Activated CD8-positive, alpha-beta T cell treated with anti-CD3 and anti-CD28 coated beads for 36 hours (primary cell): Measurements from ENCODE around the gene LIPM. TPM values are rescaled to one million over a fixed set of nuclear protein-coding genes. Genes with fewer than 3 reads are reported as not detected.

Experiments
- ATAC-seq: fragments of 200-7000 bp; cut with Tn5 transposase; one replicate; pipeline ENCODE4 v1.10.0; 2021; ENCODE audit warnings: mild to moderate bottlenecking, moderate library complexity
- CTCF ChIA-PET: fragments of 350-600 bp; sonication (Branson Sonifier 250); formaldehyde crosslinking; loops from one replicate; lab custom pipeline; 2021; ENCODE audit warnings: antibody characterized with exemption; lab: Charles Lee
- POLR2A ChIA-PET: fragments of 350-600 bp; sonication (Branson Sonifier 250); formaldehyde crosslinking; loops from one replicate; lab custom pipeline; 2021; ENCODE audit warnings: antibody characterized with exemption; lab: Charles Lee
- DNase-seq: peaks from one replicate; pipeline ENCODE4 v3.0.0-alpha.2; 2020
- H3K27ac Mint-ChIP-seq: one replicate; pipeline ENCODE4 v1.8.0; 2021; ENCODE audit warnings: mild to moderate bottlenecking, mixed read lengths
- H3K27me3 Mint-ChIP-seq: one replicate; pipeline ENCODE4 v1.8.0; 2021; ENCODE audit warnings: mixed read lengths
- H3K36me3 Mint-ChIP-seq: one replicate; pipeline ENCODE4 v1.8.0; 2021; ENCODE audit warnings: low read depth, mixed read lengths
- H3K4me1 Mint-ChIP-seq: one replicate; pipeline ENCODE4 v1.8.0; 2021; ENCODE audit warnings: low read depth, mixed read lengths
- H3K4me3 Mint-ChIP-seq: one replicate; pipeline ENCODE4 v1.8.0; 2021; ENCODE audit warnings: mild to moderate bottlenecking, moderate library complexity, mixed read lengths
- H3K9me3 Mint-ChIP-seq: one replicate; pipeline ENCODE4 v1.8.0; 2021; ENCODE audit warnings: mixed read lengths
- intact Hi-C: fragments of 100-400 bp; cut with micrococcal nuclease; formaldehyde crosslinking; loops from one replicate; pipeline ENCODE4 v1.10.0; 2022
- total RNA-seq, 2 experiments: library from RNA; stranded (reverse); gene quantifications; one replicate each; pipeline ENCODE4 v1.2.3, GENCODE V29; 2021
- TF ChIP-seq, protein P1 (sequence below): fragments of 200-600 bp; IDR thresholded peaks from one replicate; pipeline ENCODE4 v1.8.0; 2022; ENCODE audit warnings: antibody characterized with exemption, mild to moderate bottlenecking

LIPM gene
- total RNA-seq, 2 experiments from 2014 or later, result not detected

DNA sequence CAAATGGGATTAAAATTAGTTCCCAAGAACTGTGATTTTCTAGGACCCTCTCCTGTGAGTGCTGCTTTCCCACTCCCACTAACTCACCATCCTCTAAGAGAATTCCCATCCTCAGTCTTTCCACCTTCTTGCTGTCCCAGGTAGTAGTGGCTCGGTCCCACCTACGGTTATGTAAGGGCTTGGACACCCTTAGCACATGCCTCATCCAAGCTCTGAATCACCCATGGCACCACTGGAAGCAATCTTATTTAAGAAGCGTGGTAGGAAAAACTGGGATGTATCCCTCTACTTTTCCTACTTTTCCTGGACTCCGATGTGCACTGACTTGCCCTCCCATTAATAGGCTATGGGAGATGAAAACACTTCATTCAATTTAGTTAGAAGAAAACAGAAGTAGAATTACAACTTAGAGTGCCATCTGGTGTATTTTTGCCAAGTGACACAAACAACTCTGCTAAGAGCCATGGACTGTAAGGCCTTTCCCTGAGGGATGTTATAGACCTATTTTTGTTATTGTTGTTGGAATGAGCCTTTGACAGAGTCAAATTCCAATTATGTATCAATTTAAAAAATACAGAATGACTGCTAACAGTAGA, 62.8 kb downstream of the LIPM start:
- no peaks in the 10 kb centered on the region for H3K4me1 Mint-ChIP-seq
- H3K4me3 Mint-ChIP-seq, result no peak overlapping the region
- no peaks in the 10 kb centered on the region for H3K9me3 Mint-ChIP-seq
- TF ChIP-seq, protein P1, sequence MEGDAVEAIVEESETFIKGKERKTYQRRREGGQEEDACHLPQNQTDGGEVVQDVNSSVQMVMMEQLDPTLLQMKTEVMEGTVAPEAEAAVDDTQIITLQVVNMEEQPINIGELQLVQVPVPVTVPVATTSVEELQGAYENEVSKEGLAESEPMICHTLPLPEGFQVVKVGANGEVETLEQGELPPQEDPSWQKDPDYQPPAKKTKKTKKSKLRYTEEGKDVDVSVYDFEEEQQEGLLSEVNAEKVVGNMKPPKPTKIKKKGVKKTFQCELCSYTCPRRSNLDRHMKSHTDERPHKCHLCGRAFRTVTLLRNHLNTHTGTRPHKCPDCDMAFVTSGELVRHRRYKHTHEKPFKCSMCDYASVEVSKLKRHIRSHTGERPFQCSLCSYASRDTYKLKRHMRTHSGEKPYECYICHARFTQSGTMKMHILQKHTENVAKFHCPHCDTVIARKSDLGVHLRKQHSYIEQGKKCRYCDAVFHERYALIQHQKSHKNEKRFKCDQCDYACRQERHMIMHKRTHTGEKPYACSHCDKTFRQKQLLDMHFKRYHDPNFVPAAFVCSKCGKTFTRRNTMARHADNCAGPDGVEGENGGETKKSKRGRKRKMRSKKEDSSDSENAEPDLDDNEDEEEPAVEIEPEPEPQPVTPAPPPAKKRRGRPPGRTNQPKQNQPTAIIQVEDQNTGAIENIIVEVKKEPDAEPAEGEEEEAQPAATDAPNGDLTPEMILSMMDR, result no peak
- H3K36me3 Mint-ChIP-seq, result no peaks in the 10 kb centered on the region
- H3K27ac Mint-ChIP-seq, result no peak overlapping the region
- ChIA-PET CTCF (interaction anchor here (0.7 to 1.6 kb wide), 7 partner anchors 12 to 180 kb away, joined by 3 to 9 read pairs (median 3); no protein-coding TSS in a partner anchor), POLR2A (no interaction called here)
- DNase-seq (no peak), ATAC-seq (no peak)
- intact Hi-C loops, result no loop called here
- peaks cover 5% of the 10 kb centered on the region for H3K27me3 Mint-ChIP-seq

DNA sequence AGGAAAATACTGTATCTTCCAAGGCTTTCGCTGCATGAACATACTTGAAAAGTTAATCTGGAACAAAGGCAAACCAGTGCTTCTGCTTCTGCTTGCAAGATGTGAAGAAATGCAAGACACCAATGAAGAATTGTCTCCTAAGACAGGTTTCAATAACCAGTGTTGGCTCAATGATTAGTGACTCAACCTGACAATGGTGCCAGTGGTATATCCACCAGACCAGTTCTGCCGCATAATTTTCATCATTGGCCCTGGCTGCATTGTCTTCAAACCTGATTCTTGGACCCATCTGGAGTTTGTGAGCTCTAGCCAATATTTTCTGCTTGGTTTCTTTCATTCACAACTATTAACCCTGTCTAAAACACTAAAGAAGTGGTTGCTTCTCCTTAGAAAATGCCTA, 63.9 kb downstream of the LIPM start:
- POLR2A ChIA-PET, result no interaction called here
- TF ChIP-seq, protein P1, result no peak
- peaks cover 5% of the 10 kb centered on the region for H3K27me3 Mint-ChIP-seq
- no peaks in the 10 kb centered on the region for H3K9me3 Mint-ChIP-seq
- DNase-seq (no peak), ATAC-seq (no peak)
- H3K4me1 Mint-ChIP-seq, result no peaks in the 10 kb centered on the region
- CTCF ChIA-PET, result interaction anchor here (1.1 kb wide), 1 partner anchor 13 kb away, joined by 3 read pairs; no protein-coding TSS in a partner anchor
- no peak overlapping the region for H3K27ac Mint-ChIP-seq
- no peak overlapping the region for H3K4me3 Mint-ChIP-seq
- intact Hi-C loops, result no loop called here
- no peaks in the 10 kb centered on the region for H3K36me3 Mint-ChIP-seq

DNA sequence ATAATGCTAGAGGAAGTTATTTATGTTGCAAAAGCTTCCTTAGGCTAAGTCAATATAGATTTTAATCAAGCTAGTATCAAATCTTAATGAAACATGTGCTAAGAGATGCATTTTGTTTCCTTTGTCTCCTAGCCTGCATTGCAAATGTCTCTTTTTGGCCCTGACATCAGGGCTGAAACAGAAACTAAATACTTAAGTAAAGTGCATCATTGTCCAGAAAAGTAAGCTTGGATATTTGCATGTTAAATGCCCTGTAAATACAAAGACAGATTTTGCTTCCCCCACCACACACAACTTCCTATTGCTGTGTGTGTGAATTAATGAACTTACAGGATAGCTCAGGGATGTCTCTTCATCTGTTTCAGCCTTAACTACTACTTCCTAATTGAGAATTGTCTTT, 67.6 kb downstream of the LIPM start:
- Mint-ChIP-seq H3K9me3 (no peaks in the 10 kb centered on the region), H3K36me3 (no peaks in the 10 kb centered on the region), H3K4me3 (no peak overlapping the region), H3K27ac (no peak overlapping the region), H3K4me1 (no peaks in the 10 kb centered on the region), H3K27me3 (peaks cover 2% of the 10 kb centered on the region)
- ATAC-seq (no peak), DNase-seq (no peak)
- intact Hi-C loops, result no loop called here
- CTCF ChIA-PET, result interaction anchor here (1.1 to 2.7 kb wide), 5 partner anchors 10 to 63 kb away, joined by 3 to 19 read pairs (median 6); partner anchors contain the start of gene STAMBPL1
- TF ChIP-seq, protein P1, result no peak
- POLR2A ChIA-PET, result interaction anchor here (0.6 to 2.0 kb wide), 2 partner anchors 9 to 10 kb away, joined by 3 to 15 read pairs; partner anchors contain the start of gene STAMBPL1

Other genes starting within 250 kb of the LIPM start
- gene RNLS, start 219.4 kb upstream of the LIPM start, total RNA-seq, result 1 to 10 TPM; 4.5 TPM
- gene LIPJ, start 216.0 kb upstream of the LIPM start, total RNA-seq, result not detected
- gene LIPF, start 138.3 kb upstream of the LIPM start, total RNA-seq, result not detected
- not detected for gene LIPK, start 96.5 kb upstream of the LIPM start, total RNA-seq
- gene LIPN, start 42.7 kb upstream of the LIPM start, total RNA-seq, result not detected
- not detected for gene ANKRD22, start 49.1 kb downstream of the LIPM start, total RNA-seq
- gene STAMBPL1, start 77.5 kb downstream of the LIPM start, total RNA-seq, result 10 to 100 TPM; 71.1 to 76.5 TPM
- 10 to 100 TPM; 13.3 to 14.9 TPM for gene ACTA2, start 150.0 kb downstream of the LIPM start, total RNA-seq
- gene FAS, start 188.1 kb downstream of the LIPM start, total RNA-seq, result 10 to 100 TPM; 48.6 to 49.0 TPM